HG02973 (cell line): Measurements from ENCODE around the gene HIVEP2.

Source experiments
- ATAC-seq: cut with Tn5 transposase; IDR thresholded peaks from one replicate; pipeline ENCODE4 v1.9.1; 2021; ENCODE audit warnings: moderate library complexity; ENCODE audit not compliant: unreplicated experiment

The HIVEP2 gene

GRCh38 chr6:142751452-142751851 is 193.5 kb downstream of the HIVEP2 start:
- no peak for ATAC-seq

GRCh38 chr6:142750998-142751397 is 194.0 kb downstream of the HIVEP2 start:
- no peak for ATAC-seq

DNA sequence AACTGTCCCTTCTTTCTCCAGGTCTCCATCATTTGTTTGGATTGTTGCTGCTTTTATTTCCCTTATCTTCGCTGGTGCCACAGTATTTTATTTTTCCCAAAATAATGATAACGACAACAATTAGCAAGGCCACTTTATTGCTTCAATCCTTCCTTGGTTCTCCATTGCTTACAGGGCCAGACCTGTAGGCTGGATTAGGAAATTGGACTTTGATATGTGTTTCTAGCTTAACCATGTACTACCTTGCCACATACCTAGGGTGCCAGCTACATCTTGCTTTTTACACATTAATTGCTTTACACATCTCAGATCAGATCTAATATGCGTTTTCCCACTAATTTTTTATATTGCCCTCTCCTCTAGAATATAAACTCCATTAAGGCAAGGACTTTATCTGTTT is 195.4 kb downstream of the HIVEP2 start:
- ATAC-seq, result no peak

- no peak for ATAC-seq
Measured at GRCh38 chr6:142746524-142746923, 198.5 kb downstream of the HIVEP2 start.

GRCh38 chr6:142744836-142745235 is 200.1 kb downstream of the HIVEP2 start:
- no peak for ATAC-seq

DNA sequence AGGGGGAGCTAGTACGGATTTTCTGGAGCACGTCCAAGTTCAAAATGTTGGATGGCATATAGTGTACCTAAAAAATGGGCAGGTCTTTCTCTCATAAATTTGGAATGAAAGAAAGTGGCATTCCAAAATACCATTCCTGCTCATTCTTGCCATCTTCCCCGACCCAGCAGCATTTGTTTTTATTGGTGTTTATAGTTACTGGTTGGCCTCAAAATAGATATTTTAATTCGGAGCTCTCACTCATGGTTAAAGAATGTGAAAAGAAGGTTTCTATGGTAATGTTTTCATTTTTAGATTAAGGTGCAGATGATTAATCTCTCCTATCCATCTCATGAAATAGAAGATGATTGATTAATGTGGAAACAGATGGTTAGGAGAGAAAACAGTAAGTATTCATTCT is 204.5 kb downstream of the HIVEP2 start:
- no peak for ATAC-seq

- ATAC-seq, result no peak
Measured at GRCh38 chr6:142738731-142739130, 206.2 kb downstream of the HIVEP2 start.

DNA sequence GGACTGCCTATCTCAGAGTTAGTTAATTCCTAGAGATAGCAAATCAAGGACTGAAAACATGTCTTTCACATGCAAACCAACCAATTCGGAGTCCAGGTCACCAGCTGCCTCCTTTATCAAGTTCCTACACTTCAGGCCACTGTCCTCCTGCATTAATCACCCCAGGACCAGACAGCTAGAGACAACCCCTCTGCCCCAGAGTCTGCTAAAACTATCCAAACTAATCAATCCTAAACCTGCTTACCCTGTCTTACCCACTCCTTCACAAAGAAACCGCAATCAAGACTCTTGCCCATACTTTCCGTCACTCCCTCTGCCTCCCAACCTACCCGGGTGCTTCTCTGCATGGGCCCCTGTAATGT is 207.0 kb downstream of the HIVEP2 start:
- ATAC-seq, result no peak

DNA sequence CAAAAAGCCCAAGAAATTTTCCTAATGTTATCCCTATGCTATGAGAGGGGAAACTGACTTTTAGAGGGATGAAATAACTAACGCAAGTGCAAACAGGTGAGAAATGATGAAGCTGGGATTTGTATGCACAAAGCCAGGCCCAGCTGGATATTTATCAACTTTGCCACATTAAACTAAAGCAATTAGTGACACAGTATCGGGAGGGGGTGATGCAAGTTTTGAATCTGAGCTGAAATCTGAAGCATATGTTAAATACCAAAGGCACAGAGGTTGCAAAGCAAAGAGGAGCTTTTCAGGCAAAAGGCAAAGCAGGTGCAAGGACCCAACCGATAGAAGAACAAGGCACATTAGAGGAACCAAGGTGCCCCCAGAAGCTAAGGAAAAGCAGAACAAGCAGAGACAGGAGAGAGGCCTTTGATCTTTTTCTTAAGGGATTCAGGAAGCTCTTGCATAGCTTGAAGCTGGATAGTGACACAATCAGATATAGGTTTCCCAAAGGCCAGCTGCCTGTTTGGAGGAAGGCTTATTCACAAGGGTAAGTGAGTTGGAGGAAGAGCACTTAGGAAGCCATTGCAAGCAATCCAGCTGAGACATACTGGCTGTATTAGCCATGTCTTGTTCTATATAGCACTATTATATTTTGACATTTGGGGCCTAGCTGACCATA is 207.5 kb downstream of the HIVEP2 start:
- ATAC-seq, result no peak

DNA sequence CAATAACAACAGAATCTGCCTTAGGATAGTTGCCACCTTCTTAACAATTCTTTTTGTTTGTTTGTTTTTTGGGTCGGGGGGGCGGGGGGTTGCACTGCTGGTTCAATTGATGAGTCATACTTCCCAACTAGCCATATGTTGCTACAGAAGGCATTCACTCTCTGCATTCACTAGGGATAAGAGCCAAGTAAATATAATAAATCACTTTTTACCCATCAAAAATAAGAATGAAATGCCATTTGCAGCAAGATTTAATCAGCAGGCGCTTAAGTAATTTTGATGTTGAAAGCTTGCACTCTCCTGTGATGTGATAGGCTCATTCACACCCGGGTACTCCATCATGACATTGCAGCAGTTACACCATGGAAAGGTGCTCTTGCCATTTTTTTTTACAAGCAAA is 209.8 kb downstream of the HIVEP2 start:
- no peak for ATAC-seq

DNA sequence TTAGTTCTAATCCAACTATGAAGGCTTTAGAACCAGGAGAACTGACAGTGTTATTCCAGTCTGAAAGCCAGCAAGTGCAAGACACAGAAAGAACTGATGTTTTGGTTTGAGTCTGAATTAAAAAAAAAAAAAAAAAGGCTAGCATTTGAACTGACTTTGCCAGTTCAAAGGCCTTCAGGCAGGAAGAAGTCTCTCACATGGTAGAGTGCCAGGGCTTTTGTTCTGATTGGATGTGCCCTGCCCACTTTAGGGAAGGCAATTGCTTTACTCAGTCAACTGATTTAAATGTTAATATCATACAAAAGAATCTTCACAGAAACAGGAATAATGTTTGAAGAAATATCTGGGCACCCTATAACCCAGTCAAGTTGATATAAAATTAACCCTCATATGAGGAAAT is 212.2 kb downstream of the HIVEP2 start:
- ATAC-seq, result no peak

GRCh38 chr6:142731611-142732010 is 213.4 kb downstream of the HIVEP2 start:
- no peak for ATAC-seq

- ATAC-seq, result no peak
Measured at GRCh38 chr6:142729618-142730017, 215.4 kb downstream of the HIVEP2 start.

GRCh38 chr6:142728910-142729481 is 216.0 kb downstream of the HIVEP2 start:
- ATAC-seq, result no peak

GRCh38 chr6:142728364-142728763 is 216.6 kb downstream of the HIVEP2 start:
- ATAC-seq, result no peak

DNA sequence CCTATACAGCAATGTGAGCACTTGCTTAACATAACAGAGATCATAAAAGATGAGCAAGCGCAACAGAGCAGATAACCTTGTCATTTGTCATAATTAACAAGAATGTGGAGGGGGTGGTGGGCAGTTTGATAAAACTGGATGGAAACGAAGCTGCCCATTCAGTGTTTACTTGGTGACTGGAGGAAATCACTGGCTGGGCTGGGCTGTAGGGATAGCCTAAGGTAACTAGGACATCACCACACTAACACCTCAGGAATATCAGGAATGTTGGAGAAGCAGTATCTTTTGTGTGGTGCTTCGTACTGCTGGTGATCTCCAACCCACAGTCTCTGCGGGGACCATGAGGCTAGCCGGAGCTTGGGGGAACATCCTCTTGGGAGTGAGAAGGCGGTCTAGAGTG is 218.4 kb downstream of the HIVEP2 start:
- no peak for ATAC-seq

DNA sequence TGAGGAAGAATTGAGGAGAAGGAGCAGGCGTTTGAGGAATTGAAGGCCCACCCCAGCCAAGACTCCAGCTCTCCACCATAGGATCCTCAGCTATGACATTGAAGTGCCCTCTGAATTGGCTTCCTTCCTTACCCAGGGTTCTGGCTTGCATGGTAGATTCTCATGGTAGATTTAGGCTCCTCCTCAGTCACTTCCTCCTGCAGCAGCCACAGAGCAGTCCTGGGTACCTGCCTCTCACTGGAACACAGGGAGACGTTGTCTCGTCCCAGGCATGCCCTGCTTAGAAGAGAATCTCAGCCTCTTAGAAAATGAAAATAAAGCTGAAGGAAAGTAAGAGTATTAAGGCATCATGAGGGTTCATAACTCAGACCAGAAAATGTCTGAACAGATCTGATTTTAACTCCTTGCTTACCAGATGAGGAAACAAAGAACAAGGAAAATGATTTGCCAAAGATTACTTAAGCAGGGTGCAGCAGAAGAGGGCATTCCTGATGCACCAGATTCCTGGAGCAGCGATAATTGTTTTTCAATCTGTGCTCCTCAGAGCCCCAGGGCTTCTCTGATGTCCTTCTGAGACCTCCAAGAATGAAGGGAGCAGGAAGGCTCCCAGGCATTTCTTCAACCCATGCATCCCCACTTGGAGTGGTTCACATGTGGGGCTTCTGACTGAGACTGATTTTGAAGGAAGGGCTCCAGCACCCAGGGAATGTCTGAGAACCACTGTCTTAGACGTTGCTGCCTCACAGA is 219.8 kb downstream of the HIVEP2 start:
- ATAC-seq, result no peak

DNA sequence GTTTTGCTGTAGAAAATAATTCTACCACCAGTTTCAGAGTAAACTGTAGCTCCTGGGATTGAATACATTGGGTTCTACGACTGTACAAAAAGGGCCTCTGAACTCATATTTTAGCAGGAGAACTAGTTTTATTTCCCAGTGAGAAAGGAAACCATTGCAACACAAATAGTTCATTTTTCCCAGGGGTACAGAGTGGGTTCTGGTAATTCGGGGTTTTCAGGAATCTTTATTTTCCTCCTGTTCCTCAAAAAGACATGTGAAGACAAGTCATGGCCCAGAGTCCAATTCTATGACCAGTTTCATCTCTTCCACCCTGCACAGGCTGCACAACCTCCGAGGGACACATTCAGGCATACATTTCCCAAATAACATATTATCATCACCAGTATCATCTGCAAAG is 222.1 kb downstream of the HIVEP2 start:
- ATAC-seq, result no peak

DNA sequence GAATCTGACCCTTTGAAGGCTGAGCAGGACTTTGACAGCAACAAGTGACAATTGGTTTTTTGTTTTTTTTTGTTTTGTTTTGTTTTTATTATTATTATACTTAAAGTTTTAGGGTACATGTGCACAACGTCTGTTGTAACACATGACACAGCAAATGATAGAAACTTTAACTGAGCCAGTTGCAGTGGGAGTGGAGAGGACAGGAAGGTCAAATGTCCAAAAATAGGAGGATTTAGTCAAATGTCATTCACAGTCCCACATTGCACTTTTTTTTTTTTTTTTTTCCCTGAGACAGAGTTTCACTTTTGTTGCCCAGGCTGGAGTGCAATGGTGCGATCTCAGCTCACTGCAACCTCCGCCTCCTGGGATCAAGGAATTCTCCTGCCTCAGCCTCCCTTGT is 223.0 kb downstream of the HIVEP2 start:
- ATAC-seq, result no peak

GRCh38 chr6:142721215-142721920 is 223.6 kb downstream of the HIVEP2 start:
- ATAC-seq, result no peak

- ATAC-seq, result no peak
Measured at GRCh38 chr6:142718667-142719191, 226.2 kb downstream of the HIVEP2 start.

DNA sequence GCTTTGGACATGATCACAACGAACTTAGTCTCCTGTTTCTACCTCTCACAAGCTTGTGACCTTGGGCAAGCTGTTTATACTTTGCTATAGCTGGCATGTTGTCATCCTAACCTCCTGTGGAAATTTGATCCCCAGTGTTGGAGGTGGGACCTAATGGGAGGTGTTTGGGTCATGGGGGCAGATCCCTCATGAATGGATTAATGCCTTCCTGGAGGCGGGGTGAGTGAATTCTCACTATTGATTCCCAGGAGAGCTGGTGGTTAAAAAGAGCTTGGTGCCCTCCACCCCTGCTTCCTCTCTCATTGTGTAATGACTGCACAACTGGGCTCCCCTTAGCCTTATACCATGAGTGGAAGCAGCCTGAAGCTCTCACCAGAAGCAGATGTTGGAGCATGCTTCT is 228.9 kb downstream of the HIVEP2 start:
- no peak for ATAC-seq
